H1 (cell line): ENCODE results near the gene TEKTIP1. TPM values are rescaled to one million over a fixed set of nuclear protein-coding genes. Genes with fewer than 3 reads are reported as not detected.

ENCODE experiments used
- CTCF ChIA-PET: fragments of 300-600 bp; sonication (Branson Sonifier 250); formaldehyde crosslinking; loops from one replicate; lab custom pipeline; 2021; ENCODE audit not compliant: partially characterized antibody; lab: Charles Lee
- POLR2A ChIA-PET: fragments of 300-600 bp; sonication (Branson Sonifier 250); formaldehyde crosslinking; loops from one replicate; lab custom pipeline; 2021; ENCODE audit warnings: inconsistent platforms; ENCODE audit not compliant: partially characterized antibody; lab: Charles Lee
- DNase-seq, 2 experiments: peaks; one replicate each; pipeline versions ENCODE4 v3.0.0 to v3.0.0-alpha.2; 2010 to 2022; ENCODE audit warnings: low spot score in 2 of 2, low read depth in 1 of 2, mixed read lengths in 1 of 2
- FAIRE-seq: peaks from 2 replicates; lab custom pipeline; 2011; peaks lifted over from hg19 to GRCh38; lab: Jason Lieb, UNC
- H2AFZ ChIP-seq: 2 replicates; pipeline ENCODE4 v1.8.1; 2012; ENCODE audit warnings: low read length, inconsistent platforms
- H2AK5ac ChIP-seq: 2 replicates; pipeline ENCODE4 v1.6.1; 2013; ENCODE audit warnings: low read depth, low read length
- H2BK120ac ChIP-seq: replicated peaks from 2 replicates; pipeline ENCODE3; 2013; ENCODE audit warnings: low read depth, low read length, inconsistent platforms
- H2BK12ac ChIP-seq: 2 replicates; pipeline ENCODE4 v1.6.1; 2013; ENCODE audit warnings: low read depth, low read length
- H2BK15ac ChIP-seq: 2 replicates; pipeline ENCODE4 v1.6.1; 2013; ENCODE audit warnings: low read length
- H2BK20ac ChIP-seq: 2 replicates; pipeline ENCODE4 v1.6.1; 2013; ENCODE audit warnings: low read length
- H2BK5ac ChIP-seq: 2 replicates; pipeline ENCODE4 v1.6.1; 2013; ENCODE audit warnings: low read depth, low read length
- H3K14ac ChIP-seq: 2 replicates; pipeline ENCODE4 v1.6.1; 2013; ENCODE audit warnings: inconsistent platforms; ENCODE audit not compliant: insufficient read length
- H3K18ac ChIP-seq: 2 replicates; pipeline ENCODE4 v1.6.1; 2013; ENCODE audit warnings: low read length; ENCODE audit errors: extremely low read depth
- H3K23ac ChIP-seq: 2 replicates; pipeline ENCODE4 v1.6.1; 2013; ENCODE audit warnings: inconsistent platforms; ENCODE audit not compliant: insufficient read length
- H3K23me2 ChIP-seq: 2 replicates; pipeline ENCODE4 v1.6.1; 2013; ENCODE audit warnings: low read depth, low read length
- H3K27ac ChIP-seq: 2 replicates; pipeline ENCODE4 v1.6.1; 2011; ENCODE audit warnings: low read depth, low read length, inconsistent platforms
- H3K27me3 ChIP-seq, 4 experiments: replicated peaks in 1 of 4; 1 replicate in 1 of 4; 2 replicates in 3 of 4; pipeline versions ENCODE4 v1.6.1 to v1.8.1; 2011 to 2013; ENCODE audit warnings: low read length in 3 of 4, mild to moderate bottlenecking in 3 of 4, inconsistent platforms in 2 of 4, mixed read lengths in 2 of 4, moderate library complexity in 1 of 4; ENCODE audit not compliant: control insufficient read depth in 3 of 4, insufficient read depth in 3 of 4; ENCODE audit errors: extremely low read depth in 1 of 4
- H3K36me3 ChIP-seq, 4 experiments: 2 replicates each; pipeline versions ENCODE4 v1.6.1 to v1.8.1; 2011 to 2013; ENCODE audit warnings: mild to moderate bottlenecking in 4 of 4, low read length in 3 of 4, moderate library complexity in 2 of 4, control low read depth in 1 of 4, inconsistent platforms in 1 of 4; ENCODE audit not compliant: insufficient read depth in 4 of 4, control insufficient read depth in 2 of 4
- H3K4ac ChIP-seq: replicated peaks from 2 replicates; pipeline ENCODE3; 2013; ENCODE audit warnings: low read length, low read depth, mixed read lengths, inconsistent platforms; ENCODE audit not compliant: insufficient read length
- H3K4me1 ChIP-seq, 4 experiments: replicated peaks in 1 of 4; 1 replicate in 1 of 4; 2 replicates in 3 of 4; pipeline versions ENCODE4 v1.6.1 to v1.8.1; 2011 to 2013; ENCODE audit warnings: low read length in 3 of 4, inconsistent platforms in 2 of 4, mixed read lengths in 1 of 4; ENCODE audit not compliant: insufficient read depth in 4 of 4, control insufficient read depth in 3 of 4
- H3K4me2 ChIP-seq, 2 experiments: 2 replicates each; pipeline versions ENCODE4 v1.6.1 to v1.8.1; 2011 to 2013; ENCODE audit warnings: low read depth in 2 of 2, low read length in 2 of 2, control low read depth in 1 of 2, inconsistent platforms in 1 of 2, mild to moderate bottlenecking in 1 of 2; ENCODE audit not compliant: insufficient read depth in 1 of 2
- H3K4me3 ChIP-seq, 4 experiments: fragments of 200-600, 300-600 bp in 1 of 4; sonication (generic), shearing (Covaris generic), sonication (Bioruptor Twin) in 1 of 4; 2 replicates each; pipeline versions ENCODE4 v1.5.1 to v1.8.1; 2011 to 2016; ENCODE audit warnings: low read length in 4 of 4, low read depth in 3 of 4, control low read depth in 2 of 4, inconsistent platforms in 2 of 4, mild to moderate bottlenecking in 2 of 4, mixed read lengths in 1 of 4, moderate library complexity in 1 of 4; ENCODE audit not compliant: insufficient read depth in 2 of 4; ENCODE audit errors: extremely low read depth in 1 of 4
- H3K56ac ChIP-seq: replicated peaks from 2 replicates; pipeline ENCODE3; 2013; ENCODE audit warnings: low read depth, mild to moderate bottlenecking, mixed read lengths, low read length, inconsistent platforms; ENCODE audit not compliant: insufficient read length
- H3K79me1 ChIP-seq: 2 replicates; pipeline ENCODE4 v1.6.1; 2013; ENCODE audit warnings: low read depth, low read length, control low read depth
- H3K79me2 ChIP-seq, 2 experiments: 2 replicates each; pipeline versions ENCODE4 v1.6.1 to v1.8.1; 2012 to 2013; ENCODE audit warnings: low read length in 2 of 2, mild to moderate bottlenecking in 2 of 2, inconsistent platforms in 1 of 2; ENCODE audit not compliant: insufficient read depth in 2 of 2, control insufficient read depth in 1 of 2
- H3K9ac ChIP-seq, 4 experiments: replicated peaks in 1 of 4; 1 replicate in 1 of 4; 2 replicates in 3 of 4; pipeline versions ENCODE4 v1.6.1 to v1.8.1; 2011 to 2013; ENCODE audit warnings: low read depth in 3 of 4, low read length in 3 of 4, control low read depth in 2 of 4, mild to moderate bottlenecking in 2 of 4, moderate library complexity in 2 of 4, inconsistent platforms in 1 of 4; ENCODE audit errors: extremely low read depth in 1 of 4
- H3K9me3 ChIP-seq, 2 experiments: 2 replicates each; pipeline versions ENCODE4 v1.6.1 to v1.8.1; 2012 to 2013; ENCODE audit warnings: mild to moderate bottlenecking in 2 of 2, moderate library complexity in 2 of 2, control low read depth in 1 of 2, inconsistent platforms in 1 of 2, low read depth in 1 of 2, low read length in 1 of 2, mixed read lengths in 1 of 2; ENCODE audit not compliant: insufficient read depth in 2 of 2
- H4K20me1 ChIP-seq, 2 experiments: replicated peaks in 1 of 2; 2 replicates each; pipeline versions ENCODE3 to v1.8.1; 2011 to 2013; ENCODE audit warnings: inconsistent platforms in 2 of 2, low read length in 2 of 2, mild to moderate bottlenecking in 1 of 2; ENCODE audit not compliant: insufficient read depth in 2 of 2, control insufficient read depth in 1 of 2
- H4K5ac ChIP-seq: 2 replicates; pipeline ENCODE4 v1.6.1; 2013; ENCODE audit warnings: low read length, low read depth, mixed read lengths, inconsistent platforms; ENCODE audit not compliant: insufficient read length
- H4K8ac ChIP-seq: 2 replicates; pipeline ENCODE4 v1.8.0; 2013; ENCODE audit warnings: mild to moderate bottlenecking, moderate library complexity, low read length, inconsistent platforms; ENCODE audit not compliant: insufficient read depth; ENCODE audit errors: extremely low read depth
- H4K91ac ChIP-seq: replicated peaks from 2 replicates; pipeline ENCODE3; 2013; ENCODE audit warnings: low read length, mixed read lengths, inconsistent platforms; ENCODE audit not compliant: insufficient read length
- CBX5 ChIP-seq: fragments of 300-800, 300-1000 bp; sonication (generic); IDR thresholded peaks from 2 replicates; pipeline ENCODE4 v1.7.1; 2016; ENCODE audit warnings: antibody characterized with exemption, low read length, low read depth
- CHD2 ChIP-seq: IDR thresholded peaks from 2 replicates; pipeline ENCODE4 v1.6.1; 2012; ENCODE audit warnings: low read length, improper control_type of control experiment
- EP300 ChIP-seq, 2 experiments: IDR thresholded peaks; 1 replicate in 1 of 2; 2 replicates in 1 of 2; pipeline ENCODE4 v1.6.1; 2011 to 2012; ENCODE audit warnings: low read depth in 2 of 2, low read length in 2 of 2, mild to moderate bottlenecking in 2 of 2, borderline replicate concordance in 1 of 2, inconsistent platforms in 1 of 2, moderate library complexity in 1 of 2
- HDAC2 ChIP-seq, 2 experiments: fragments of 300-600 bp in 1 of 2; sonication (generic) in 1 of 2; IDR thresholded peaks; 2 replicates each; pipeline ENCODE4 v1.6.1; 2011 to 2012; ENCODE audit warnings: low read depth in 2 of 2, low read length in 2 of 2, mild to moderate bottlenecking in 2 of 2, moderate library complexity in 2 of 2, borderline replicate concordance in 1 of 2, inconsistent platforms in 1 of 2
- JUN ChIP-seq: IDR thresholded peaks from 2 replicates; pipeline ENCODE4 v1.6.1; 2011; ENCODE audit warnings: low read depth, mild to moderate bottlenecking, improper control_type of control experiment, low read length
- KDM5A ChIP-seq: fragments of 200-600 bp; IDR thresholded peaks from 2 replicates; pipeline ENCODE4 v1.7.1; 2012; ENCODE audit warnings: mild to moderate bottlenecking, low read length, inconsistent platforms, mixed read lengths
- RBBP5 ChIP-seq: IDR thresholded peaks from 2 replicates; pipeline ENCODE4 v1.7.1; 2012; ENCODE audit warnings: low read depth, mild to moderate bottlenecking, inconsistent platforms, low read length, moderate library complexity, borderline replicate concordance
- SIX5 ChIP-seq: IDR thresholded peaks from 2 replicates; pipeline ENCODE4 v1.6.1; 2011; ENCODE audit warnings: mild to moderate bottlenecking, low read depth, low read length
- SP4 ChIP-seq: IDR thresholded peaks from 2 replicates; pipeline ENCODE4 v1.6.1; 2012; ENCODE audit warnings: low read length, inconsistent platforms
- SRF ChIP-seq: IDR thresholded peaks from 2 replicates; pipeline ENCODE4 v1.6.1; 2011; ENCODE audit warnings: mild to moderate bottlenecking, low read depth, low read length, moderate library complexity
- SUZ12 ChIP-seq: fragments of 200-600 bp; sonication (generic); IDR thresholded peaks from 2 replicates; pipeline ENCODE4 v1.6.1; 2012; ENCODE audit warnings: mild to moderate bottlenecking, inconsistent platforms, low read length, moderate library complexity, mixed read lengths
- TAF1 ChIP-seq: IDR thresholded peaks from 2 replicates; pipeline ENCODE4 v1.6.1; 2011; ENCODE audit warnings: mild to moderate bottlenecking, low read depth, low read length
- TEAD4 ChIP-seq: IDR thresholded peaks from 2 replicates; pipeline ENCODE4 v1.6.1; 2012; ENCODE audit warnings: low read depth, low read length, inconsistent platforms, mixed read lengths
- ZNF274 ChIP-seq: IDR thresholded peaks from 2 replicates; pipeline ENCODE4 v1.7.0; 2012; ENCODE audit warnings: low read length, borderline replicate concordance; ENCODE audit errors: extremely low read depth
- WGBS, 2 experiments: shearing (Covaris generic) in 1 of 2; methylation state at CpG; one replicate each; pipeline versions ENCODE4 v1.1.6 to v1.1.7; 2013 to 2015; ENCODE audit warnings: low lambda C conversion rate in 2 of 2, mixed read lengths in 2 of 2, inconsistent platforms in 1 of 2, low coverage in 1 of 2, missing lambda C conversion rate in 1 of 2; ENCODE audit not compliant: insufficient replicate concordance in 2 of 2, insufficient coverage in 1 of 2, insufficient read length in 1 of 2; ENCODE audit errors: extremely low coverage in 1 of 2, missing lambda C conversion rate in 1 of 2; 5-methylcytosine and 5-hydroxymethylcytosine counted together
- polyA plus RNA-seq, 7 experiments: library from polyadenylated mRNA; depleted of rRNA in 3 of 7; stranded (reverse) in 5 of 7; unstranded in 2 of 7; fragments of >200 nt in 5 of 7; fragments of 200-250 nt in 2 of 7; gene quantifications; 1 replicate in 5 of 7; 2 replicates in 1 of 7; 4 replicates in 1 of 7; pipeline versions ENCODE4 v1.2.1 to v1.2.3, GENCODE V29; 2011 to 2013; ENCODE audit warnings: missing spikeins in 2 of 7, mixed read lengths in 2 of 7
- total RNA-seq: library from RNA; stranded (reverse); fragmentation: NEBNext Ultra II Directional; extraction: Animal tissue kit (Norgen Biotek cat#: 25700); gene quantifications from 2 replicates; pipeline ENCODE4 v1.2.1, GENCODE V29; 2021

The TEKTIP1 gene
- total and polyA plus RNA-seq, 2 of the 8 experiments (the other 6 are each of a cell fraction or from before 2014, with no cell fraction given) = 1.1 TPM; not detected in 1

DNA sequence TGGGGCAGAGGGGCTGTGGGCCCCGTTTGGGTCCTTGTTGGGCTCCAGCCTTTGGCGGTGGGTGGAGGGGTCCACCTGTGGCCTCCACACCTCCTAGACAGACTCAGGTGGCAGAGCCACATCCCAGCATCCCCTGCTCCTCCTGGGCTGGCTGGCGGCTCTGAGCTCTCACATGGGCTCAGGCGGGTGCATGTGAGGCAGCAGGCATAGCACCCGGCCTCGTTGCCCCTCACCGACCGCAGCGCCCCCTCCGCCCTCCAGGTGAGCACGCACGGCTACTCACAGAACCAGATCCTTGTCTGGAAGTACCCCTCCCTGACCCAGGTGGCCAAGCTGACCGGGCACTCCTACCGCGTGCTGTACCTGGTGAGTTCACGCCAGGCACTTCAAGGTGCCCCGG is 5.9 kb upstream of the TEKTIP1 start:
- Histone ChIP-seq H3K4me2 (no peak overlapping the region), H3K18ac (no peak overlapping the region), H2AFZ (no peak overlapping the region), H3K56ac (no peak overlapping the region), H4K20me1 (peaks cover 3 to 11% of the 10 kb centered on the region in 2 experiments), H4K5ac (no peak overlapping the region), H3K4ac (no peak overlapping the region), H2BK120ac (no peak overlapping the region), H2BK20ac (no peak overlapping the region), H4K91ac (no peak overlapping the region), H3K9me3 (no peaks in the 10 kb centered on the region), H3K9ac (no peak overlapping the region), H3K4me1 (no peaks in the 10 kb centered on the region; a peak in 1 of 7 replicates), H3K27me3 (no peaks in the 10 kb centered on the region), H3K4me3 (no peak overlapping the region), H3K23me2 (peaks cover 9% of the 10 kb centered on the region; the same call in 1 of the 2 replicates), H3K36me3 (peaks cover 7 to 36% (median 23%) of the 10 kb centered on the region in 4 experiments; a peak in 7 of 8 replicates), H2AK5ac (no peak overlapping the region), H2BK12ac (no peak overlapping the region), H4K8ac (0 out of 2 replicates have a peak overlapping the region, but pooled peaks have one; percentile 51), H3K23ac (no peak overlapping the region), H2BK5ac (no peak overlapping the region; the same call in 1 of the 2 replicates), H3K27ac (no peak overlapping the region), H3K14ac (no peak overlapping the region), H2BK15ac (no peak overlapping the region), H3K79me1 (0 out of 2 replicates have a peak, but pooled peaks cover 2% of the 10 kb centered on the region), H3K79me2 (no peaks in the 10 kb centered on the region)
- DNase-seq (no peak), FAIRE-seq (no peak)
- WGBS, 2 experiments = 94% methylated on average over 11 of the region's 17 CpGs; no CpG with 5 or more reads in 1 of the 2 experiments
- CTCF ChIA-PET = interaction anchor here (0.7 to 6.9 kb wide), 3 partner anchors 9 to 15 kb away, joined by 3 to 54 read pairs (median 7); no protein-coding TSS in a partner anchor
- POLR2A ChIA-PET = interaction anchor here (0.6 to 1.5 kb wide), 5 partner anchors 9 to 35 kb away, joined by 3 to 6 read pairs (median 3); no protein-coding TSS in a partner anchor
- TF ChIP-seq SUZ12 (no peak), RBBP5 (no peak), CHD2 (no peak), TEAD4 (no peak), SP4 (no peak), JUN (no peak), HDAC2 (IDR thresholded peaks at IDR 0.05; ENCODE audit: borderline replicate concordance in 1 of 2, low read depth in 2 of 2, low read length in 2 of 2) (no peak), CBX5 (no peak), SIX5 (no peak), SRF (no peak), TAF1 (no peak), ZNF274 (no peak), EP300 (IDR thresholded peaks at IDR 0.05; ENCODE audit: borderline replicate concordance in 1 of 2, low read depth in 2 of 2, low read length in 2 of 2) (no peak), KDM5A (no peak)
